SK-N-SH (cell line): ENCODE results near the gene KLC1.

ENCODE experiments used
- POLR2AphosphoS5 ChIP-seq: IDR thresholded peaks from 2 replicates; pipeline ENCODE4 v1.6.1; 2012; ENCODE audit warnings: low read depth, low read length
- TF ChIP-seq, protein P1 (sequence below): fragments of 200-600 bp; sonication (generic); IDR thresholded peaks from 2 replicates; pipeline ENCODE4 v1.6.1; 2017; ENCODE audit warnings: antibody characterized with exemption, mild to moderate bottlenecking, moderate library complexity

DNA sequence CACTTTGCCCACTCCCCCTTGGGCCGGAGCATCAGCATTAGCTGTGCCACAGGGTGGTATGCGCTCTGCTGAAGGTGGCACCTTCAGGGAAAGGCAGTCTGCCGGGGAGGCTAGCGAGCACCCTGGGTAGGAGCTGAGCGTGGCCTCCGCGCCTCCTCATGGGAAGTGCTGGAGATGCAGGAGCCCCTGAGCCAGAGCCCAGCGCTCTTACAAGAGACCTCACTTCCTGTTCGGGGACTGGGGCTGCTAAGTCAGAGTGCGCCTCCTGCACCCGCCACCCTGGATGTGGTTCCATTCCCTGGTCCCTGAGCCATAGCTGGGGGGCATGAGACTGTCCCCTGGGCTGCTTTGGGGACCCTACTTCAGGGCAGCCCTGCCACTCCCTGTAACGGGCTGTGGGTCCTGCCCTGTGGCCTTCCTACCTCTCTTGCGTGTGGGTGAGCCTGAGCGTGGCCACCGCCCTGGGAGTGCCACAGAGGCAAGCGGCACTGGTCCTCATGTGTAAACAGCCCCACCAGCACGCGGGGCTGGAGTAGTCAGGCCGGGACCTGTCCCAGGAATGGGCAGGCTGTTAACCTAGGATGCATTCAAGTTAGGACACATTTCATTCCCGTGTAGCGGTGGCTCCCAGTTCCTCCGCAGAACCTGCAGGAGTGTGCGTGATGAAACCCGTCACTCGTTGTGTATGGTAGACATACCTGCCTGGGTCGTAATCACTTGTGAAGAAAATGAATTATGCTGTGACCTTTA lies 46.9 kb upstream of the KLC1 start:
- TF ChIP-seq, protein P1, sequence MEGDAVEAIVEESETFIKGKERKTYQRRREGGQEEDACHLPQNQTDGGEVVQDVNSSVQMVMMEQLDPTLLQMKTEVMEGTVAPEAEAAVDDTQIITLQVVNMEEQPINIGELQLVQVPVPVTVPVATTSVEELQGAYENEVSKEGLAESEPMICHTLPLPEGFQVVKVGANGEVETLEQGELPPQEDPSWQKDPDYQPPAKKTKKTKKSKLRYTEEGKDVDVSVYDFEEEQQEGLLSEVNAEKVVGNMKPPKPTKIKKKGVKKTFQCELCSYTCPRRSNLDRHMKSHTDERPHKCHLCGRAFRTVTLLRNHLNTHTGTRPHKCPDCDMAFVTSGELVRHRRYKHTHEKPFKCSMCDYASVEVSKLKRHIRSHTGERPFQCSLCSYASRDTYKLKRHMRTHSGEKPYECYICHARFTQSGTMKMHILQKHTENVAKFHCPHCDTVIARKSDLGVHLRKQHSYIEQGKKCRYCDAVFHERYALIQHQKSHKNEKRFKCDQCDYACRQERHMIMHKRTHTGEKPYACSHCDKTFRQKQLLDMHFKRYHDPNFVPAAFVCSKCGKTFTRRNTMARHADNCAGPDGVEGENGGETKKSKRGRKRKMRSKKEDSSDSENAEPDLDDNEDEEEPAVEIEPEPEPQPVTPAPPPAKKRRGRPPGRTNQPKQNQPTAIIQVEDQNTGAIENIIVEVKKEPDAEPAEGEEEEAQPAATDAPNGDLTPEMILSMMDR = no peak
- TF ChIP-seq POLR2AphosphoS5 = no peak
